NCI-H128 (cell line): ENCODE results near the gene SMOC2.

ENCODE experiments used
- DNase-seq: peaks from one replicate; lab custom pipeline; 2025; ENCODE audit not compliant: unreplicated experiment; lab: John Stamatoyannopoulos, UW

Gene SMOC2

DNA sequence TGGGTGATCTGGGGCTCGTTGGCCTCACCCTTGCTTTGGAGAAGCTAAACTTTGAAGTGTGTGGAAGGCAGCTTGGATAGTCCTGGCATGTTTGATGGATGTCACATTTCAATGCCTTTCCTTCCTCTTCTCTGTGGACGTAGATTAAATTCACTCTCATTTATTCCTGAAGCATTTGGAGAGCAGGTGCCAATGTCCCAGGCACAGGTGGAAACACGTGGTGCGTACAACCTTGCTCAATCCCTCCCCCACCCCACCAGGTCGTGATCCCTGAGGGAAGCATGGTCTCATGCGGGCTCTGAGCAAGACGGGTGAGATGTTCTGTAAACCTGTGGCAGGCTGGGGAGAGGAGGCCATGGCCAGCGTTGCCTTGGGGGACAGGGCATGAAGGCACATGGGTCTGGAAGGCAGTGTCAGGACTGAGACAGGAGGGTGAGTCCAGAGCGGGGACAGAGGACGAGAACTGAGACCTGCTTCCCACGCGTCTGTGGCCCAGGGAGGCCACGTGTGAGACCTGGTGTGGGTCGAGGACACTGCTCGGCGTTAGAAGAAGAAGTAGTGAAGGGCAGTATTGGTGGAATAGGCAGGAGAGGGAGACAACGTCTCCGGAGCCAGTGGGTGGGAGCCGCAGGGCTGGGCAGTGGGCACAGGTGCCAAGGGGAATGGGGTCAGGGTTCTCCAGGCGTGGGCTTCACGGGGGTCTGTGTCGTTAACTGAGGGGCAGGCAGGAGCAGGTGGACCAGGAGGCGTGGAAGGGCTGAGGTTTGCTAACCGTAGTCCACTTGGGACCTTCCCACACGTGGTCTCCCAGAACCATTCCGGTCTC lies 34.4 kb downstream of the SMOC2 start:
- no peak for DNase-seq

DNA sequence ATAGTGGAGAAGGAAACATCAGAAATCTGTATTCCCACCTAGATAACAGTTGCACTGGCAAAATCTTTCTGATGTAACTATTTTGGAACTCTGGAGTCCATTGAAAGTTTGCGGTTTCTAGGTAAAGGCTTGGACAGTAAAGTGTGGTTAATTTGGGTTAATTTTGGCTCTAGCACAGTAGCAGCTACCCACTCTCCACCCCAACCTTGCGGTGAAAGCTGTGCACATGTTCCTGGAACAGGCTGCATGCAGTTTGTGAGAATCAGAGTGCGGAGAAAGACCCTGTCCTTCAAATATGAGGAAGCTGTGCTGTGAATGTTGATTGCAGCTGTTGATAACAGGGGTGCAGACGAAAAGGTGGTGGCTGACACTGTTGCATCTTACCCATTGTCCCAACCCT lies 38.4 kb downstream of the SMOC2 start:
- no peak for DNase-seq

DNA sequence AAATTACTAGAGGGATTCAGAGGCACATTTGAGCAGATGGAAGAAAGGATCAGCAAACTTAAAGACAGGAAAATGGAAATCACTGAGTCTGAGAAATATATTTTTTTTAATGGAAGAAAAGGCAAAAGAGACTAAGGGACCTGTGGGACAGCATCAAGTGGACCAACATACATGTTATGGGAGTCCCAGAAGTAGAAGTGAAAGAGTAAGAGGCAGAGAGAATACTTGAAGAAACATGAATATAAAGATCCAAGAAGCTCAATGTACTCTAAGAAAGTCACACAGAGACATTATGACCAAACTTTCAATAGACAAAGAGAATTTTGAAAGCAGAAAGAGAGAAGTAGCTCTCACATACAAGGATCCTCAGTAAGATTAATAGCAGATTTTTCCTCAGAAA lies 39.5 kb downstream of the SMOC2 start:
- DNase-seq: no peak

DNA sequence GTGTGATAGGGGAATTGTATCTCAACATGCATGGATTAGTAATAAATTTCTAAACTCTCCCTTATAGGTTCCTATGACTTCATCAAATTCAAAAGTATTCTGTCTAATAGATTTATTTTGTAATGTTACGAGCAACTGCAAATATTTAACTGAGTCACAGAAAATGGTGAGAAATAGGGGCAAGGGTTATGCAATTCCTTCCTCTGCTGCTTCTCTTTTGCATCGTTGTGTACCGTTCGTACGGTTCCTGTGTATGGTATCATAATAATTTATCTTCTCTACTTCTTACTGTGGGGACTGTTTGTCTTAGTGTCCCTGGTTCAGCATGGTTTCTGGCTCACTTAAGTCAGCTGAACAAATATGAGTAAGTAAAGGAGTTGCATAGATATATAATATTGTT lies 44.8 kb downstream of the SMOC2 start:
- DNase-seq: no peak

GRCh38 chr6:168490757-168491156 lies 49.8 kb downstream of the SMOC2 start:
- DNase-seq: no peak

GRCh38 chr6:168493976-168494375 lies 53.0 kb downstream of the SMOC2 start:
- DNase-seq: no peak

- DNase-seq: no peak
Observed at GRCh38 chr6:168494726-168495125, 53.7 kb downstream of the SMOC2 start.

GRCh38 chr6:168495133-168495532 lies 54.1 kb downstream of the SMOC2 start:
- DNase-seq: no peak

- DNase-seq: no peak
Observed at GRCh38 chr6:168495636-168496035, 54.7 kb downstream of the SMOC2 start.

GRCh38 chr6:168496139-168496996 lies 55.4 kb downstream of the SMOC2 start:
- DNase-seq: no peak

DNA sequence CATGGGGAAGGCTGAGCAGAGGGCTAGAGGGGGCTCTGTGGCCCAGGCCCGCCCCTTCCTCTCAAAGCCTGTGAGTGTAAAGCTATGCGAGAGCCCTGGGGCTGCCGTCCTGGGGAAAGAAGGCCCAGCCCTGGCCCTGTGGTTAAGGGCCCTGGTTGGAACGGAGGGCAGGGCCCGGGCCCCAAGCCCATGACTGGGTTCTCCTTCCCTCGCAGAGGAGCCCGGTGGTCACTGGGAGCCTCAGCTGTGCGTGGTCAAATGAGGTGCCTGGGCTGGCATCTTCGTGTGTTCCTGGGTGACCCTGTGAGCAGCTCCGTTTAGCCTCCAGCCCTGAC lies 56.0 kb downstream of the SMOC2 start:
- no peak for DNase-seq

DNA sequence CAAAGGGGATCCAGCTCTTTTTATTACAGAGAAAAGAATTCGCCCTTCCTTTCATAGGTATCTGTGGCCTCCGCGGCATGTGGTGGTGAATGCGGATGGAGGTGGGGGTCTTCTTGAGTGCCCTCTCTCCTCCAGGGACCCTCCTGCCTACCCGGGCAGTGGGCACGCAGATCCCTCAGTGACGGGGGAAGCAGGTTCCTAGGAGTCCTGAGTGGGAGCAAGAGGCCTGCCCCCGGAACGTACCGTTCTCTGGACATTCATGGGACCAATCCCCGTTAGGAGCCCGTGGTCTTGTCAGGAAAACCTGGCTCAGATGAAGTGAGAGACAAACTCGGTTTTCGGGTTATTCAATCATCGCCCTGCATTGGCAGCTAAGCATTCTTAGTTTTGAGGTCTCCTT lies 56.4 kb downstream of the SMOC2 start:
- DNase-seq: no peak

GRCh38 chr6:168498161-168498843 lies 57.3 kb downstream of the SMOC2 start:
- DNase-seq: no peak

DNA sequence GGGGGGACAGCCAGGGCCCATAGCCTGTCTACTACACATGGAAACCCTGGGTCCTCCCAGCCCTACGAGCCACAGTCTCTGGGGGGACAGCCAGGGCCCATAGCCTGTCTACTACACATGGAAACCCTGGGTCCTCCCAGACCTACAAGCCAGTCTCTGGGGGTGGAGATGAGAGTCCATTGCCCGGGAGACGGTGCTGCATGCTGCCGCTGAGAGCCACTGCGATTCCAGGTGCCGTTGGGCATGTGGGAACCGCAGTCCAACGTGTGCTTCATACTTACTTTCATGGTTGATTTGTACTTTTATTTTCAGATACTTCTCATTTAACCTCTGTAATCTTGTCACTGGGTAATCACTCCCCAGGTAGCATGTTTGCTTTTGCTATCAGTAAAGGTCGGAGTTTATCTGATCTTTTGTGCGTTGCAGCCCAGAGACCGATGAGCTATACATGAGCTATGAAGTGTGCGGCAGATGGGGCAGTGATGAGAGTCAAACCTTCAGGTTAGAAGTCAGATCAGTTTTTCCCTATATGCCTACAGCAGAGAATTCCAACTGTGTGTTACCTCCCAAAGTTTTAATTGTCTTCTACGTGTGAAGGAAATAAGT lies 58.2 kb downstream of the SMOC2 start:
- DNase-seq: no peak

- DNase-seq: no peak
Observed at GRCh38 chr6:168500519-168500918, 59.5 kb downstream of the SMOC2 start.

- DNase-seq: no peak
Observed at GRCh38 chr6:168501561-168501960, 60.6 kb downstream of the SMOC2 start.

- no peak for DNase-seq
Observed at GRCh38 chr6:168504366-168504765, 63.4 kb downstream of the SMOC2 start.

- DNase-seq: no peak
Observed at GRCh38 chr6:168506460-168506859, 65.5 kb downstream of the SMOC2 start.

DNA sequence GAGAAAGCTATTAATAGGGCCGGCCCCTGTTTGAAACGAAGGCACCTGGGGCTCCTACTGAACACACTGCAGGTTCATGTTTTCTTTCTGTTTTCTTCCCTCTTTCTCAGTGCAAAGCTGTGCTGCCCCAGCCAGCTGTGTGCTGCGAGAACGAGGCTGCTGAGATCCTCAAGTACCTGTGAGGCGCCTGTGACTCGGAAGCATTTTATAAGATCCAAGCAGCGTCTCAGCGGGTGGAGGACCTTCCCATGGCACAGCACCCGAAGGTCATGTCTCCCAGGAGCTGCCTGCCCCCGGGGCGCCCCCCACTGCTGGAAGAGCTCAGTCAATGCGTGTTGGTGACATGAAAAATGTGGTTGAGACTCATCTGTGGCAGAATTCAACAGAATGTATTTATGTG lies 66.3 kb downstream of the SMOC2 start:
- DNase-seq: no peak

- no peak for DNase-seq
Observed at GRCh38 chr6:168507730-168508129, 66.7 kb downstream of the SMOC2 start.

DNA sequence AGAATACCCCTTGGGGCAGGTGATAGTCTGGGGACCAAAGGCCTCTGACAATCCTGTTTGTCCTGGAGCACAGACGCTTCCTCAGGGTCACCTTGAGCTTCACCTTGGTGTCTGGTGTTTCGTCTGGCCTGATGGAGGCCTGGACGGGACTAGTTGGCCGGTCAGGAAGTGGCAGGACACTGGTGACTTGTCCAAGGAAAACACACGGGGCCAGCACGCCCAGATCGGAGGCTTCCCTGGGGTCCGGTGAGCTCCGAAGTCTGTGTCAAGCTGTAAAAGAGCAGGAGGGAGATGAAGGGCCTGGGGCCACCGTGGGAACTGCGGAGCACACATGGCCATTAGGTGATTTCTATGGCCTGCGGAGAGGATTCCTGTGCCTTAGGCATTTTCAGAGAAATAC lies 67.9 kb downstream of the SMOC2 start:
- no peak for DNase-seq
